CD4-positive, alpha-beta memory T cell (primary cell): Measurements from ENCODE around the gene TMEM183A. TPM values are rescaled to one million over a fixed set of nuclear protein-coding genes. Genes with fewer than 3 reads are reported as not detected.
A peak's percentile ranks its signal among the peaks of the same experiment; 100 is the strongest.

Experiments
- CTCF ChIA-PET: fragments of 350-600 bp; sonication (Branson Sonifier 250); formaldehyde crosslinking; loops from one replicate; lab custom pipeline; 2021; ENCODE audit warnings: inconsistent platforms; ENCODE audit not compliant: partially characterized antibody; lab: Charles Lee
- POLR2A ChIA-PET: fragments of 350-600 bp; sonication (Branson Sonifier 250); formaldehyde crosslinking; loops from one replicate; lab custom pipeline; 2021; ENCODE audit not compliant: partially characterized antibody; lab: Charles Lee
- DNase-seq, 5 donors: peaks; one replicate each; pipeline versions ENCODE4 v3.0.0 to v3.0.0-alpha.2; 2020 to 2022; ENCODE audit warnings: mixed read lengths in 1 of 5
- H3K27ac ChIP-seq: one replicate; pipeline ENCODE4 v1.7.0; 2013; ENCODE audit warnings: low read depth, low read length
- H3K27me3 ChIP-seq: 2 replicates; pipeline ENCODE4 v1.7.0; 2013; ENCODE audit warnings: mild to moderate bottlenecking, low read length, moderate library complexity; ENCODE audit not compliant: insufficient read depth
- H3K36me3 ChIP-seq: 2 replicates; pipeline ENCODE4 v1.7.0; 2013; ENCODE audit warnings: mild to moderate bottlenecking, low read length, moderate library complexity; ENCODE audit not compliant: insufficient read depth
- H3K4me1 ChIP-seq: 2 replicates; pipeline ENCODE4 v1.7.0; 2013; ENCODE audit warnings: mild to moderate bottlenecking, low read length, moderate library complexity; ENCODE audit not compliant: insufficient read depth
- H3K4me3 ChIP-seq, 2 donors: one replicate each; pipeline ENCODE4 v1.7.0; 2013; ENCODE audit warnings: low read length in 2 of 2, mild to moderate bottlenecking in 1 of 2
- H3K9me3 ChIP-seq, 2 donors: one replicate each; pipeline ENCODE4 v1.7.0; 2013; ENCODE audit warnings: low read length in 2 of 2, control low read depth in 1 of 2; ENCODE audit not compliant: control insufficient read depth in 1 of 2
- H3K27ac Mint-ChIP-seq, 7 donors: one replicate each; pipeline ENCODE4 v1.8.0; 2020 to 2021; ENCODE audit warnings: mixed read lengths in 7 of 7, mild to moderate bottlenecking in 6 of 7, inconsistent platforms in 3 of 7, moderate library complexity in 3 of 7
- H3K27me3 Mint-ChIP-seq, 2 donors: one replicate each; pipeline ENCODE4 v1.8.0; 2020 to 2021; ENCODE audit warnings: mixed read lengths in 2 of 2
- H3K36me3 Mint-ChIP-seq, 2 donors: one replicate each; pipeline ENCODE4 v1.8.0; 2020 to 2021; ENCODE audit warnings: mixed read lengths in 2 of 2, inconsistent platforms in 1 of 2, mild to moderate bottlenecking in 1 of 2
- H3K4me1 Mint-ChIP-seq, 4 donors: one replicate each; pipeline ENCODE4 v1.8.0; 2020 to 2021; ENCODE audit warnings: mixed read lengths in 4 of 4, mild to moderate bottlenecking in 1 of 4
- H3K4me3 Mint-ChIP-seq, 8 donors: one replicate each; pipeline ENCODE4 v1.8.0; 2020 to 2021; ENCODE audit warnings: mixed read lengths in 8 of 8, mild to moderate bottlenecking in 7 of 8, moderate library complexity in 6 of 8, inconsistent platforms in 3 of 8
- H3K9me3 Mint-ChIP-seq, 8 donors: one replicate each; pipeline ENCODE4 v1.8.0; 2020 to 2021; ENCODE audit warnings: mixed read lengths in 8 of 8, mild to moderate bottlenecking in 5 of 8, inconsistent platforms in 3 of 8, moderate library complexity in 1 of 8
- intact Hi-C: fragments of 100-400 bp; cut with micrococcal nuclease; formaldehyde crosslinking; loops from one replicate; pipeline ENCODE4 v1.15.1; 2023
- polyA plus RNA-seq, 2 donors: library from polyadenylated mRNA; unstranded; fragments of 300-500 nt; fragmentation: Illumina TruSeq; gene quantifications; one replicate each; pipeline ENCODE4 v1.2.3, GENCODE V29; 2021
- total RNA-seq, 2 experiments: library from RNA; stranded (reverse); gene quantifications; one replicate each; pipeline ENCODE4 v1.2.3, GENCODE V29; 2021

TMEM183A gene
- total and polyA plus RNA-seq, 4 experiments from 2014 or later, result 53.9 to 71.2 (median 69.8) TPM

DNA sequence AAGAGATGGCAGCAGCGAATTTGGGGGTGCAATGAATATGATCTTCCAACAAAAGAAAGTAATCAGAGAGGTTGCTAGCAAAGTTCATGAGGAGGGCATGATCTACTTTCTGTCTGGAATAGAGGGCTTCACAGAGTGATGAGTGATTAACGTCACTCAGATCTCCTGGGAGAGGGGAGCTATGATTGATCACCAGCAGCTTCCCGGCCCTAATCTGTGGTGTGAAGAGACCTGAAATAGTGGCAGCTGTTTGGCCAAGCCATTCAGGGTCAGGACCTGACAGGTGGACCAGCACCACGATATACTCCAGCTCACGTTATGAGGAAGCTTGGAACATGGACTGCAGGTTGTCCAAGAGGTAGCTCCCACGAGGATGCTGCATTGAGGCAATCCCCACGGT is 19.9 kb upstream of the TMEM183A start:
- no peaks in the 10 kb centered on the region for H3K4me1 ChIP-seq
- H3K36me3 ChIP-seq, result no peaks in the 10 kb centered on the region
- H3K27me3 ChIP-seq, result no peaks in the 10 kb centered on the region
- Mint-ChIP-seq H3K27ac (peak overlapping the region in 1 of 7 donors; percentile 45), H3K36me3 (no peaks in the 10 kb centered on the region), H3K9me3 (peaks cover 0 to 9% (median 3%) of the 10 kb centered on the region in 8 donors), H3K4me3 (no peak overlapping the region), H3K4me1 (no peaks in the 10 kb centered on the region), H3K27me3 (peaks cover 21 to 23% of the 10 kb centered on the region in 2 donors)
- POLR2A ChIA-PET, result no interaction called here
- H3K4me3 ChIP-seq, result no peak overlapping the region
- CTCF ChIA-PET, result no interaction called here
- no peak for DNase-seq
- H3K27ac ChIP-seq, result no peak overlapping the region
- no peaks in the 10 kb centered on the region for H3K9me3 ChIP-seq
- intact Hi-C loops, result no loop called here

DNA sequence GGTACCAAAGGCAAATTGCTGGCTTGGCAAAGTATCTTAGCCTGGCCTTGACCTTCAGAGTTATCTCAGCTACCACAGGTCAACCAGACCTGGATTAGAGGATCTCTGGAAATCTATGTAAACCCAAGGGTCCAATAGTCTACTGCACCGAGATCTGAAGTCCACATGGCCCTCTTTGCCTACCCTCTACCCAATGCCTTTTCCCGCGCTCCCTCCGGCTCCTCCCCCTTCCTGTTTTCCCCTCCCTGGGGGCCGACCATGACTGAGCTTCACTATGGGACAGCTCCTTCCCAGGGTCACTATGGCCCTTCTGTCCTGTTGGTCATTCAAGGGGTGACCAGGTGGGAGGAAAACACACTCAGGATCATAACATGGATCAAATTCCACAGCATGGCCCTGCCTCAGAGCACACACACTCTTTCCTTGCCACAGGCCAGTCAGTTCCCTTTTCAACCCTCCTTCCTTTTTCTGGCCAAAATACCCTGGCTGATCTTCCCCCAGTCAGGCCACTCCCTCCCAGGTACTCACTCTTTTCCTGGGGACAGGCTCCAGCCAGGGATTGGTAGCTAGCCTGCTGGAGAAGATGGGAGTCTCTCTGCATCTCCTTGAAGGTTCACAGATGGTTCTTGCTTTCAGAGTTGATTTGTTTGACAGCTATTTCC is 19.1 kb upstream of the TMEM183A start:
- ChIA-PET CTCF (no interaction called here), POLR2A (no interaction called here)
- Mint-ChIP-seq H3K4me1 (no peaks in the 10 kb centered on the region), H3K27ac (no peak overlapping the region), H3K9me3 (peaks cover 0 to 9% (median 3%) of the 10 kb centered on the region in 8 donors), H3K4me3 (no peak overlapping the region), H3K36me3 (no peaks in the 10 kb centered on the region), H3K27me3 (peaks cover 21 to 23% of the 10 kb centered on the region in 2 donors)
- no peak for DNase-seq
- H3K27me3 ChIP-seq, result peaks cover 3% of the 10 kb centered on the region
- no peaks in the 10 kb centered on the region for H3K9me3 ChIP-seq
- intact Hi-C loops, result no loop called here
- no peaks in the 10 kb centered on the region for H3K36me3 ChIP-seq
- no peak overlapping the region for H3K4me3 ChIP-seq
- H3K4me1 ChIP-seq, result no peaks in the 10 kb centered on the region
- no peak overlapping the region for H3K27ac ChIP-seq

DNA sequence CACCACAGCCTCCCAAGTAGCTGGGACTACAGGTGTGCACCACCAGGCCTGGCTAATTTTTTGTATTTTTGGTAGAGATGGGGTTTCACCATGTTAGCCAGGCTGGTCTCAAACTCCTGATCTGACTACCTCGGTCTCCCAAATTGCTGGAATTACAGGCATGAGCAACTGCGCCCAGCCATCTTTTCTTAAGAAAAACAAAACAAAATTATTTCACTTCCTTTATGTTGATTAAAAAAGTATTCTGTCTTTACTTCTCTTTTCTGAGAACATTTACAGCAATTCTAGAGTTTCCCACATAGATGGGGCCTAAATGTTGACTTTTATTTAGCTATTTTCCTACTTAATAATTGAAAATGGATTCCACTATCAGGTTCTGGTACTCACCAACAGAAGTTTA is 17.3 kb upstream of the TMEM183A start:
- H3K9me3 Mint-ChIP-seq, result peaks cover 0 to 10% (median 3%) of the 10 kb centered on the region in 8 donors
- DNase-seq, result no peak
- H3K27me3 Mint-ChIP-seq, result peaks cover 28 to 32% of the 10 kb centered on the region in 2 donors
- H3K27ac Mint-ChIP-seq, result no peak overlapping the region
- H3K4me1 Mint-ChIP-seq, result no peaks in the 10 kb centered on the region
- H3K4me3 ChIP-seq, result no peak overlapping the region
- no peaks in the 10 kb centered on the region for H3K36me3 ChIP-seq
- no peaks in the 10 kb centered on the region for H3K36me3 Mint-ChIP-seq
- ChIA-PET CTCF (interaction anchor here (1.1 to 1.2 kb wide), 3 partner anchors 8 to 11 kb away, joined by 3 to 4 read pairs (median 4); no protein-coding TSS in a partner anchor), POLR2A (no interaction called here)
- no peaks in the 10 kb centered on the region for H3K9me3 ChIP-seq
- H3K4me3 Mint-ChIP-seq, result no peak overlapping the region
- H3K27ac ChIP-seq, result no peak overlapping the region
- H3K27me3 ChIP-seq, result peaks cover 8% of the 10 kb centered on the region
- H3K4me1 ChIP-seq, result no peaks in the 10 kb centered on the region
- intact Hi-C loops, result no loop called here

DNA sequence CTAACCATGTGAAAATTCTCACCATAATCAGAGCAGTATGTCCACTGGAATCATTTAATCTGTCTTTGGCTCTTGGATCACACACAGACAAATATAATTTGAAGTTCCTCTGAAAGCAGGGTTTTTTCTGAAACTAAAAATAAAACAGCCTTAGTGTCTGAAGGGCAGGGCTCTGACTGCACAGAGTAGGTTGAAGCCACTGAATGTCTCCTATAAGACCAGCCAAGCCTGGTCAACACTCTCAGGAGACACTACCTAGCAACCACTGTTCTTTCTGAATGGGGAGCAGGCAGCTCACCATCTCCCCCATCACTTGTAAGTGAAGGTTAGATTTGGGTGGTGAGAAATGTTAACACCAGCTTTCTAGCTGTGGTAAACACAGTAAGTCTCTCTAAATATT is 16.1 kb upstream of the TMEM183A start:
- Mint-ChIP-seq H3K4me3 (no peak overlapping the region), H3K27me3 (peaks cover 30 to 39% of the 10 kb centered on the region in 2 donors), H3K4me1 (no peaks in the 10 kb centered on the region), H3K9me3 (peaks cover 0 to 10% (median 3%) of the 10 kb centered on the region in 8 donors), H3K36me3 (no peaks in the 10 kb centered on the region), H3K27ac (no peak overlapping the region)
- no peak for DNase-seq
- Histone ChIP-seq H3K36me3 (no peaks in the 10 kb centered on the region), H3K27me3 (peaks cover 8% of the 10 kb centered on the region), H3K27ac (no peak overlapping the region), H3K4me1 (no peaks in the 10 kb centered on the region), H3K4me3 (no peak overlapping the region), H3K9me3 (no peaks in the 10 kb centered on the region)
- CTCF ChIA-PET, result interaction anchor here (1.1 kb wide), 1 partner anchor 9 kb away, joined by 4 read pairs; no protein-coding TSS in a partner anchor
- POLR2A ChIA-PET, result interaction anchor here (1.4 kb wide), 1 partner anchor 15 kb away, joined by 5 read pairs; no protein-coding TSS in a partner anchor
- intact Hi-C loops, result no loop called here

DNA sequence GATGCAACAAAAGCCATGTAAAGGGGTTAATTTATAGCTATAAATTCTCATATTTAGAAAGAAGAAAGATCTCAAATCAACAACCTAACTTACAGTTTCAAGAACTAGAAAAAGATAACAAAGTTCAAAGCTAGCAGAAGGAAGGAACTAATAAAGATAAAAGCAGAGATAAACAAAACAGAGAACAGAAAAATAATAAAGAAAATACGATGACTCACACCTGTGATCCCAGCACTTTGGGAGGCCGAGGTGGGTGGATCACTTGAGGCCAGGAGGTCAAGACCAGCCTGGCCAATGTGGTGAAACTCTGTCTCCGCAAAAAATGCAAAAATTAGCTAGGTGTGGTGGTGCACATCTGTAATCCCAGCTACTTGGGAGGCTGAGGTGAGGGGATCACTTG is 12.4 kb upstream of the TMEM183A start:
- H3K9me3 Mint-ChIP-seq, result peaks cover 0 to 10% (median 3%) of the 10 kb centered on the region in 8 donors
- ChIA-PET POLR2A (interaction anchor here (1.9 kb wide), 1 partner anchor 12 kb away, joined by 6 read pairs; the partner anchor contains the start of gene TMEM183A), CTCF (interaction anchor here (0.8 to 1.7 kb wide), 3 partner anchors 27 to 477 kb away, joined by 3 to 6 read pairs (median 3); no protein-coding TSS in a partner anchor)
- H3K4me3 Mint-ChIP-seq, result no peak overlapping the region
- no peak for DNase-seq
- peaks cover 25 to 39% of the 10 kb centered on the region in 2 donors for H3K27me3 Mint-ChIP-seq
- H3K27ac Mint-ChIP-seq, result no peak overlapping the region
- H3K4me3 ChIP-seq, result no peak overlapping the region
- peaks cover 15% of the 10 kb centered on the region for H3K27me3 ChIP-seq
- H3K36me3 ChIP-seq, result no peaks in the 10 kb centered on the region
- H3K36me3 Mint-ChIP-seq, result no peaks in the 10 kb centered on the region
- H3K9me3 ChIP-seq, result no peaks in the 10 kb centered on the region
- H3K4me1 ChIP-seq, result peaks cover 4% of the 10 kb centered on the region
- intact Hi-C loops, result no loop called here
- no peak overlapping the region for H3K27ac ChIP-seq
- peaks cover 5 to 9% (median 6%) of the 10 kb centered on the region in 4 donors for H3K4me1 Mint-ChIP-seq

DNA sequence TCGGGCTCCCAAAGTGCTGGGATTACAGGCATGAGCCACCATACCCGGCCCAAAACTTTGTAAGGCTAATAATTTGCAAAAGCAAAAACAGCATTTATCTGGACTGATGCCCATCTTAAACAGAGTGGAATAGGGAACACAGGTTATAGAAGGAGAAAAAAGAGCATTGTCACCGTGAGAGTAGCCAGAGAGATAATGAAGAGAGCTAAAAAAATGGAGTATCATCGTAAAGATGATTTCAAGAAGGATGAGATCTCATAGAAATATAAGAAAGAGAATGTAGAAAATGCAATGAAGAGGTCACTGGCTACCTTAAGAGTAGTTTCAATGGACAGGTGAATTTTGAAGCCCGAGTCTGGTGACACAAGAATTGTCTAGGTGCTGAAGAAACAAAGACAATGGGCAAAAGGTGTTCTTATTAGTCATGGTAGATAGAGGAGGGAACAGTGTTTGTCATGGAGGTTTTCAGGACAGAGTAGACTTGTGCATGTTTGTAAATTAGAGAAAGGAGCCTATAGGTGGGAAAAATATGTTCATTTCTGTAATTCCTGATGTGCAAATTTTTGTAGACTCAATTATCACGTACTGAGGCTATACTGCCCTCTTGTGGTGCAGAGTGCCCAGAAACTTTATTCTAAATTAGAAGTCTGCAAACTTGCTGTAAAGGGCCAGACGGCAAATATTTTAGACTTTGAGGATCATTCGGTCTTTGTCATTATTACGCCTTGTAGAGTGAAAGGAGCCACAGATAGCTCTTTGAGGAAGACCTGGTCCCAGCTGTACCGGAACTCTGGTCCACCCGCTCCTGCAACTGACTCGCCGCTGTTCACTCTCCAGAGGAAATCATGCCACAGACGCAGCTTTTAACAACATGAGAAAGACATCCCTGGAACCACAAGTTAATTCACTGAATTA is 8.1 kb upstream of the TMEM183A start:
- H3K4me3 Mint-ChIP-seq, result peak overlapping the region in 5 of 8 donors; percentile 1 to 52 (median 11)
- ChIA-PET CTCF (interaction anchor here (0.7 to 3.4 kb wide), 23 partner anchors 9 to 815 kb away, joined by 3 to 21 read pairs (median 4); partner anchors contain the start of genes KLHL12, RABIF and TMEM183A), POLR2A (interaction anchor here (0.9 to 1.4 kb wide), 3 partner anchors 16 to 110 kb away, joined by 3 read pairs; partner anchors contain the start of genes KLHL12 and RABIF)
- peak overlapping the region in 1 of 7 donors; percentile 10 for H3K27ac Mint-ChIP-seq
- intact Hi-C loops, result loop anchor here (1.0 to 2.0 kb wide), 4 partner anchors 32 to 248 kb away; partner anchors contain the start of genes ADIPOR1 and CYB5R1
- H3K4me1 ChIP-seq, result peaks cover 4% of the 10 kb centered on the region
- H3K27me3 ChIP-seq, result peaks cover 7% of the 10 kb centered on the region
- peaks cover 5 to 12% (median 6%) of the 10 kb centered on the region in 4 donors for H3K4me1 Mint-ChIP-seq
- peak; percentile 57 to 69 (median 64) for DNase-seq
- H3K36me3 Mint-ChIP-seq, result no peaks in the 10 kb centered on the region
- no peaks in the 10 kb centered on the region for H3K36me3 ChIP-seq
- H3K9me3 ChIP-seq, result no peaks in the 10 kb centered on the region
- H3K27me3 Mint-ChIP-seq, result peaks cover 15 to 16% of the 10 kb centered on the region in 2 donors
- no peak overlapping the region for H3K4me3 ChIP-seq
- H3K9me3 Mint-ChIP-seq, result peaks cover 0 to 1% (median 0%) of the 10 kb centered on the region in 8 donors
- H3K27ac ChIP-seq, result no peak overlapping the region
